Trophoblast cell (in vitro differentiated cells and primary cell): Measurements from ENCODE around the gene PTPN1.

Source experiments
- DNase-seq, 2 donors: peaks; one replicate each; pipeline ENCODE4 v3.0.0-alpha.2; 2016
- H2AFZ ChIP-seq: 2 replicates; pipeline ENCODE4 v1.6.1; 2013; ENCODE audit warnings: low read length, moderate library complexity, mild to moderate bottlenecking; ENCODE audit not compliant: insufficient read depth, poor library complexity
- H2AK5ac ChIP-seq: 2 replicates; pipeline ENCODE4 v1.6.1; 2013; ENCODE audit warnings: mild to moderate bottlenecking, low read length
- H2BK120ac ChIP-seq: 2 replicates; pipeline ENCODE4 v1.6.1; 2013; ENCODE audit warnings: low read length, mild to moderate bottlenecking, moderate library complexity; ENCODE audit not compliant: insufficient read depth, poor library complexity
- H2BK12ac ChIP-seq: 2 replicates; pipeline ENCODE4 v1.6.1; 2013; ENCODE audit warnings: mild to moderate bottlenecking, low read length, moderate library complexity
- H2BK5ac ChIP-seq: 2 replicates; pipeline ENCODE4 v1.6.1; 2013; ENCODE audit warnings: low read length, low read depth, moderate library complexity, mild to moderate bottlenecking; ENCODE audit not compliant: poor library complexity
- H3K14ac ChIP-seq: 2 replicates; pipeline ENCODE4 v1.6.1; 2013; ENCODE audit warnings: mild to moderate bottlenecking, low read length
- H3K18ac ChIP-seq: 2 replicates; pipeline ENCODE4 v1.6.1; 2013; ENCODE audit warnings: mild to moderate bottlenecking, low read length
- H3K23ac ChIP-seq: 2 replicates; pipeline ENCODE4 v1.6.1; 2013; ENCODE audit warnings: low read length
- H3K27ac ChIP-seq: 2 replicates; pipeline ENCODE4 v1.5.1; 2013; ENCODE audit warnings: low read depth, mild to moderate bottlenecking, inconsistent platforms, low read length, moderate library complexity
- H3K27me3 ChIP-seq: 2 replicates; pipeline ENCODE4 v1.6.1; 2013; ENCODE audit warnings: inconsistent platforms, mild to moderate bottlenecking, low read length, moderate library complexity; ENCODE audit not compliant: insufficient read depth
- H3K36me3 ChIP-seq, 2 experiments: 1 replicate in 1 of 2; 2 replicates in 1 of 2; pipeline ENCODE4 v1.6.1; 2013; ENCODE audit warnings: low read length in 2 of 2, mild to moderate bottlenecking in 2 of 2, moderate library complexity in 1 of 2; ENCODE audit not compliant: insufficient read depth in 2 of 2, control insufficient read depth in 1 of 2
- H3K4ac ChIP-seq: 2 replicates; pipeline ENCODE4 v1.6.1; 2013; ENCODE audit warnings: low read depth, mild to moderate bottlenecking, low read length, moderate library complexity
- H3K4me1 ChIP-seq, 2 experiments: 1 replicate in 1 of 2; 2 replicates in 1 of 2; pipeline ENCODE4 v1.6.1; 2013; ENCODE audit warnings: low read length in 2 of 2, mild to moderate bottlenecking in 2 of 2, moderate library complexity in 1 of 2; ENCODE audit not compliant: insufficient read depth in 2 of 2, control insufficient read depth in 1 of 2
- H3K4me2 ChIP-seq: 2 replicates; pipeline ENCODE4 v1.6.1; 2013; ENCODE audit warnings: inconsistent platforms, mild to moderate bottlenecking, low read length, moderate library complexity
- H3K4me3 ChIP-seq: 2 replicates; pipeline ENCODE4 v1.5.1; 2013; ENCODE audit warnings: mild to moderate bottlenecking, low read depth, low read length, inconsistent platforms
- H3K79me1 ChIP-seq: one replicate; pipeline ENCODE4 v1.6.1; 2013; ENCODE audit warnings: low read length
- H3K79me2 ChIP-seq: 2 replicates; pipeline ENCODE4 v1.6.1; 2013; ENCODE audit warnings: low read length, mild to moderate bottlenecking; ENCODE audit not compliant: control insufficient read depth, insufficient read depth, poor library complexity
- H3K9ac ChIP-seq: 2 replicates; pipeline ENCODE4 v1.6.1; 2013; ENCODE audit warnings: mild to moderate bottlenecking, low read length
- H3K9me3 ChIP-seq: 2 replicates; pipeline ENCODE4 v1.6.1; 2013; ENCODE audit warnings: low read depth, mild to moderate bottlenecking, control low read depth, inconsistent platforms, low read length; ENCODE audit not compliant: insufficient read depth
- H4K12ac ChIP-seq: 2 replicates; pipeline ENCODE4 v1.6.1; 2013; ENCODE audit warnings: low read depth, mild to moderate bottlenecking, low read length, moderate library complexity
- H4K8ac ChIP-seq: 2 replicates; pipeline ENCODE4 v1.6.1; 2013; ENCODE audit warnings: low read depth, mild to moderate bottlenecking, low read length, moderate library complexity
- H4K91ac ChIP-seq: one replicate; pipeline ENCODE4 v1.6.1; 2013; ENCODE audit warnings: low read depth, mild to moderate bottlenecking, low read length, moderate library complexity
- WGBS: extraction: QIAGEN DNeasy Blood & Tissue Kit; methylation state at CpG from one replicate; pipeline ENCODE4 v1.1.7; 2013; ENCODE audit warnings: missing lambda C conversion rate; ENCODE audit not compliant: insufficient read length, insufficient coverage; ENCODE audit errors: extremely low coverage; 5-methylcytosine and 5-hydroxymethylcytosine counted together

Gene PTPN1

DNA sequence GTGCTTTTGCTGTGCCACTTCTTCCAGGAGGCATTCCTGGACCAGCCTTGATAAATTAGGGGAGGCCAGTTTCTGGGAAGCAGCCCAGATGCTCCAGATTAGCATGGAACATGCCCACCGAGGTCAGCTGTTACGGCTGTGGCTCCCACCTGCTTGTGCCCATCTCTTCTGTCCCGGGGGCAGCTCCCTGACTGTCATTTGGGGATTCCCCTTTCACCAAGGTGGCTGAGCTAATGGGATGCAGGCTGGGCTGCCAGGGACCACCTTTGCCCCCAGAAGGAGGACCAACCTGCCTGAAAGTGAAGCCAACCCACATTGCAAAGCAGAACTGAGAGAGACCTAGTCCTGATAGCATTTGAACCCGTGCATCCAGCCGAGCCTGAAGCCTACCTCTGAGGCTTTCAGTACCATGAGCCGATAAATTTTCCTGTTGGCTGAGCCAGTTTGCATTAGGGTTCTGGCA is 85.3 kb downstream of the PTPN1 start:
- Histone ChIP-seq H2AK5ac (no peak overlapping the region), H3K4me1 (peaks cover 5 to 8% of the 10 kb centered on the region in 2 experiments), H3K9ac (no peak overlapping the region), H2AFZ (no peak overlapping the region), H3K18ac (no peak overlapping the region), H3K36me3 (peaks cover 2% of the 10 kb centered on the region in 2 experiments), H3K79me2 (no peaks in the 10 kb centered on the region), H3K4ac (no peak overlapping the region), H4K12ac (no peak overlapping the region), H3K4me2 (no peak overlapping the region), H2BK12ac (no peak overlapping the region), H3K27ac (no peak overlapping the region), H3K14ac (no peak overlapping the region), H2BK5ac (no peak overlapping the region), H4K8ac (no peak overlapping the region), H3K27me3 (no peaks in the 10 kb centered on the region), H3K9me3 (no peaks in the 10 kb centered on the region), H3K79me1 (no peaks in the 10 kb centered on the region), H2BK120ac (no peak overlapping the region), H3K23ac (no peak overlapping the region), H3K4me3 (no peak overlapping the region), H4K91ac (no peak overlapping the region)
- no CpG with 5 or more reads among the region's 6 CpGs for WGBS
- DNase-seq, result no peak

DNA sequence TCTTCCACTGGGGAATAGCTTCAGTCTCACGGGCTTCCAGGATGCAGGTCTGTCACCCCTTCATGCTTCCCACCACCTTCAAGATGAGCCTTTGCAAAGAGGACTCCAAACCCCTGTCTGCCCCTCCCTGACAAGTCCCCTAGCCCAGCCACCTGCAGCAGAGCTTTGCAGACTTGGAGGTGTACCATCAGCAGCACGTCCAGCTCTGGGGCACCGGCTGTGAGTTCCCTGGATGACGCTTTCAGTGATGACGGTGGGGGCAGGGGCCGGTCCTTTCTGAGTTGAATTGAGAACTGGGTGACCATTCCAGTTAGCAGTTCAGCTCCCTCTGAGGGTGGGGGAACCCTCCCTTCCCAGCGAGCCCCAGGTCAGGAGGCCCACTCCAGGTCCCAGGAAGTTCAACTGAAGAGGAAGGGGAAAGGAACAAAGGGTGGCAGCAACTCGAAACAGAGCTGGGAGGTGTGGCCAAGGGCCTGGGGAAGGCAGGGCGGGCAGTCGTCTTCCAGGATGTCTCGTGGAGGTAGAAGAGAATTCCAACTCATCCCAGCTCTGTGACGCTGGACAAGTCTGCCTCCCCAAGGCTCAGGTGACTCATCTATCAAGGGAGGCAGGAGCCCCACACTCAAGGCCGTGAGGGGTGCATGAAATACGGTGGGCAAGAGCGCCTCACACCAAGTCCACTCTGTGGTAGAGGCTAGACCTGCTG is 86.0 kb downstream of the PTPN1 start:
- Histone ChIP-seq H3K14ac (no peak overlapping the region), H3K79me2 (no peaks in the 10 kb centered on the region), H3K36me3 (peaks cover 0 to 2% of the 10 kb centered on the region in 2 experiments), H3K4me3 (no peak overlapping the region), H3K27me3 (no peaks in the 10 kb centered on the region), H3K23ac (no peak overlapping the region), H2AK5ac (no peak overlapping the region), H3K79me1 (no peaks in the 10 kb centered on the region), H3K9me3 (no peaks in the 10 kb centered on the region), H2BK5ac (no peak overlapping the region), H3K9ac (no peak overlapping the region), H3K18ac (no peak overlapping the region), H3K4me2 (no peak overlapping the region), H2AFZ (no peak overlapping the region), H2BK12ac (no peak overlapping the region), H3K27ac (no peak overlapping the region), H3K4ac (no peak overlapping the region), H3K4me1 (peaks cover 5 to 8% of the 10 kb centered on the region in 2 experiments), H4K12ac (no peak overlapping the region), H2BK120ac (no peak overlapping the region), H4K8ac (no peak overlapping the region), H4K91ac (no peak overlapping the region)
- WGBS, result no CpG with 5 or more reads among the region's 15 CpGs
- DNase-seq, result peak in 1 of 2 donors; percentile 11

DNA sequence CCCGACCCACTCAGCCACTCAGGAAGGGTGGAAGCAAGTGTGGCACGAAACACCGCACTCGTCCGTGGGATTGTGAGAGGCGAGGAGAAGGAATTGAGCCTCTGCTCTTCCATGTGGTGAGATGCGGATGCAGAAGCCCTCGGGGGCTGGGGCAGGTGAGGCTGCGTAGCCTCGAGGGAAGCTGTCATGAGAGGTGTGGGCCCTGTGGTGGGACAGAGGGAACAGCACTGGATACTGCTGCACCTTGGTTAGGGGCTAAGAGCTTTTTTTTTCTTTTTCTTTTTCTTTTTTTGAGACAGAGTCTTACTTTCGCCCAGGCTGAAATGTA is 86.5 kb downstream of the PTPN1 start:
- peaks cover 5 to 8% of the 10 kb centered on the region in 2 experiments for H3K4me1 ChIP-seq
- H3K79me2 ChIP-seq, result no peaks in the 10 kb centered on the region
- H3K18ac ChIP-seq, result no peak overlapping the region
- H4K91ac ChIP-seq, result no peak overlapping the region
- H3K27ac ChIP-seq, result no peak overlapping the region
- H4K8ac ChIP-seq, result no peak overlapping the region
- no peak for DNase-seq
- H2BK120ac ChIP-seq, result no peak overlapping the region
- H3K4ac ChIP-seq, result no peak overlapping the region
- no peaks in the 10 kb centered on the region for H3K27me3 ChIP-seq
- H3K4me2 ChIP-seq, result no peak overlapping the region
- H3K9ac ChIP-seq, result no peak overlapping the region
- H3K23ac ChIP-seq, result no peak overlapping the region
- H3K9me3 ChIP-seq, result no peaks in the 10 kb centered on the region
- no CpG with 5 or more reads among the region's 11 CpGs for WGBS
- H3K79me1 ChIP-seq, result no peaks in the 10 kb centered on the region
- no peak overlapping the region for H2AK5ac ChIP-seq
- H2BK12ac ChIP-seq, result no peak overlapping the region
- no peak overlapping the region for H4K12ac ChIP-seq
- peaks cover 0 to 2% of the 10 kb centered on the region in 2 experiments for H3K36me3 ChIP-seq
- H3K14ac ChIP-seq, result no peak overlapping the region
- H3K4me3 ChIP-seq, result no peak overlapping the region
- no peak overlapping the region for H2BK5ac ChIP-seq
- H2AFZ ChIP-seq, result no peak overlapping the region

DNA sequence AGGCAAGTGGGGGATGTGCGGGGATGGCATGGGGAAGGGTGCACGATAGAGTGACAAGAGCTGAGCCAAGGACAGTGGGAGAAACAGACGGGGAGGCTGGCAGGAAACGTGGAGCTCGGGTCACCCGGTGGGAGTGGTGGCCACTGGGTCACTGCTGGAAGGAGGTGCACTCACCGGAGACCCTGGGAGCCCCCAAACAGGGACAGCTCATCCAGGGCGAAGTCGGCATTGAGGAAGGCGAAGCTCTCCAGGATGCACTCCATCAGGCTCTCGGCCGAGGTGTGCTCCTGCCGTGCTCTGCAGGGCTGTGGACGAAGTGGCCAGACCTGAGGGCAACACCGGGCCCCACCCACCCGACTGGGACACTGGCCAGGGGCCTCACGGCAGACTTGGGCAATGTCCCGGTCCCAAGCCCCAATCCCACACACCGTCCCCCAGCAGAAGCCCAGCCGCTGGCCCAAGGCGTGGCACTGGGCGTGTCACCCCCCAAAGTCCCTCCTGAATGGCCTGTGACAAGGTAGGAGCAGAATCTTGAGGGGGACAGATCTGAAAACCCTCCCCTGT is 87.3 kb downstream of the PTPN1 start:
- Histone ChIP-seq H2BK120ac (no peak overlapping the region), H3K79me2 (no peaks in the 10 kb centered on the region), H2AK5ac (no peak overlapping the region), H3K27ac (no peak overlapping the region), H3K36me3 (no peaks in the 10 kb centered on the region), H3K4ac (no peak overlapping the region), H4K8ac (no peak overlapping the region), H3K4me3 (no peak overlapping the region), H3K18ac (no peak overlapping the region), H3K79me1 (no peaks in the 10 kb centered on the region), H2BK12ac (no peak overlapping the region), H3K23ac (no peak overlapping the region), H4K91ac (no peak overlapping the region), H3K9ac (no peak overlapping the region), H4K12ac (no peak overlapping the region), H2AFZ (no peak overlapping the region), H3K4me1 (peaks cover 5 to 8% of the 10 kb centered on the region in 2 experiments), H3K9me3 (no peaks in the 10 kb centered on the region), H2BK5ac (no peak overlapping the region), H3K27me3 (no peaks in the 10 kb centered on the region), H3K14ac (no peak overlapping the region), H3K4me2 (no peak overlapping the region)
- DNase-seq, result no peak
- WGBS, result no CpG with 5 or more reads among the region's 22 CpGs
